ENCODE data around the gene TP53AIP1. TPM values are rescaled to one million over a fixed set of nuclear protein-coding genes. Genes with fewer than 3 reads are reported as not detected.
A peak's percentile ranks its signal among the peaks of the same experiment; 100 is the strongest.

The TP53AIP1 gene
- total RNA-seq, 6 experiments from 2014 or later = 0.22 TPM; not detected in 5

DNA sequence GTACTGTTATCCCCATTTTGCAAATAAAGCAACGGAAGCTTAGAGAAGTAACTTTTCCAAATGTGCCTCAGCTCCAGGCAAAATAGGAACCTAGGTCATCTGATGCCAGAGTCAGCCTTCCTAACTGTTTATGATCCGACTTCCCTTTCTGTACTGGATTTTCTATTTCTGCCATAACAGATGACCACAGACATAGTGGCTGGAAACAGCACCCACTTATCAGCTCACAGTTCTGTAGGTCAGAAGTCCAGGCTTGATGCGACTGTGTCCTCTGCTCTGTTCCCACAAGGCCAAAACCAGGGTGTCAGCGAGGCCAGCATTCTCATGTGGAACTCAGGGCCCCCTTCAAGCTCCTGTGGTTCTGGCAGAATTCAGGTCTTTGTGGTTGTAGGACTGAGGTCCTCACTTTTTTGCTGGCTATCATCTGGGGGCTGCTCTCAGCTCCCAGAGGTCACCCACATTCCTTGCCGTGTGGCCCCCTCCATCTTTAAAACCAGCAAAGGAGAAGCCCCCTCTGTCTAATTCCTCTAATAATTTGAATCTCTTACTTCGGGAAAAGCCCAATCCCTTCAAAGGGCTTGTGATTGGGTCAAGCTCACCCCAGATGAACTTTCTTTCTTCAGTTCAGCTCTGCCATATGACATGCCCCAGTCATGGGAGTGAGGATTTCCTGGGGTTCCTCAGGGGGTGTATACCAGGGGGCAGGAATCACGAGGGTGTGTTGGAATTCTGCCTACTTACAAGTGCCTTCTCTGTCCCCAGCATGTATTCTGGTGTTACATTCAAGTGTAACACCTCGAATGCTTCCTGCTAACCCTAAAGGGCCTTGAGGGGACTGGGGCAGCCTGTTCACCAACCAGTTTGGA lies 36.3 kb downstream of the TP53AIP1 start:
- ATAC-seq (peak in 3 of 4 donors; percentile 21 to 32 (median 23)), DNase-seq (no peak)
- Histone ChIP-seq H3K9me3 (no peaks in the 10 kb centered on the region), H3K27me3 (peaks cover 0 to 6% of the 10 kb centered on the region in 2 donors), H3K4me1 (peaks cover 0 to 10% (median 0%) of the 10 kb centered on the region in 4 donors), H3K27ac (no peak overlapping the region), H3K4me3 (no peak overlapping the region), H3K36me3 (no peaks in the 10 kb centered on the region)
- TF ChIP-seq POLR2A (IDR thresholded peaks at IDR 0.05) = no peak
- TF ChIP-seq CTCF (IDR thresholded peaks at IDR 0.05) = no peak
- 34% methylated on average over 5 of the region's 8 CpGs for WGBS (ENCODE audit: insufficient coverage, low coverage, low lambda C conversion rate, missing lambda C conversion rate)
- intact Hi-C loops (cut with DNase I) = no loop called here

- intact Hi-C loops (cut with DNase I) = no loop called here
- peak overlapping the region; percentile 24 to 39 (median 26) for H3K4me3 ChIP-seq
- no peaks in the 10 kb centered on the region for H3K36me3 ChIP-seq
- peak overlapping the region in 1 of 3 donors; percentile 18 for H3K27ac ChIP-seq
- peaks cover 0 to 6% of the 10 kb centered on the region in 2 donors for H3K27me3 ChIP-seq
- TF ChIP-seq POLR2A (IDR thresholded peaks at IDR 0.05) = no peak
- TF ChIP-seq CTCF (IDR thresholded peaks at IDR 0.05) = peak; percentile 23 to 49 (median 41)
- DNase-seq (no peak), ATAC-seq (peak; percentile 52 to 77 (median 61))
- H3K9me3 ChIP-seq = no peaks in the 10 kb centered on the region
- 1% methylated on average over 23 of the region's 45 CpGs for WGBS (ENCODE audit: insufficient coverage, low coverage, low lambda C conversion rate, missing lambda C conversion rate)
- peaks cover 0 to 19% (median 0%) of the 10 kb centered on the region in 4 donors for H3K4me1 ChIP-seq
These were observed 37.1 kb downstream of the TP53AIP1 start for GRCh38 chr11:128905345-128906184.

DNA sequence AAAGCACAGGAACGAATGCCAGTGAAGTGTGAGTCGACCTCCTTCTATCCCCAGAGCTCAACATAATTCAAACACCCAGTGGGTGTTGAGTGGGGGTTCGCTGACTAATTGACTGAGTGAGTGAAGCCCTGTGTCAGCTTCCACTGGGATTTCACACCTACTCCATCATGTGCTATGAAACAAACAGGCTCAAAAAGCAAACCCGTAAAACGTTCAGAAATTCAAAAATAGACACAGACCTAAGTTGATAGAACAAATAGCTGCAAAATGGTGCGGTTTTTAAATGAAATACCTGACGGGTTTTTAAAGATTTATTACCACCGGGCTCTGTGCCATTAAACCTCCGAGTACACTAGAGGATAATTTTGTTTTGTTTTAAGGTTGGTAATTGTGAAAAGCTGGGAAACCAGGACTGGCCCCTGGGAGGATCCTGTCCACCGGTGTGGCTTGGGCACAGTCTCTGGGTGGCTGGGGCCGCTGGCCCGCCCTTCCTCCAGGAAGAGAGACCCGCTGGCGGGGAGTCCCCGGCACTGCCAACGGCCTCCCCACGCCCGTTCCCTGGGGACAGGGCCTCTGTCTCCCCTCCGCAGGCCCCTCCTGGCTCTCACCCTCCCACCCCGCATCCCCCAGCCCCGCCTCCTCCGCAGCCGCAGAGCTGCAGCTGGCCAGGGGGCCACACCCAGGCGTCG lies 37.9 kb downstream of the TP53AIP1 start:
- Histone ChIP-seq H3K4me3 (peak overlapping the region; percentile 24 to 39 (median 26)), H3K27me3 (peaks cover 0 to 6% of the 10 kb centered on the region in 2 donors), H3K9me3 (no peaks in the 10 kb centered on the region), H3K4me1 (peaks cover 0 to 26% (median 3%) of the 10 kb centered on the region in 4 donors), H3K27ac (no peak overlapping the region), H3K36me3 (no peaks in the 10 kb centered on the region)
- 10% methylated on average over 9 of the region's 25 CpGs for WGBS (ENCODE audit: insufficient coverage, low coverage, low lambda C conversion rate, missing lambda C conversion rate)
- intact Hi-C loops (cut with DNase I) = no loop called here
- TF ChIP-seq POLR2A (IDR thresholded peaks at IDR 0.05) = no peak
- TF ChIP-seq CTCF (IDR thresholded peaks at IDR 0.05) = no peak
- peak in 3 of 4 donors; percentile 3 to 20 (median 9) for ATAC-seq
- no peak for DNase-seq

- Histone ChIP-seq H3K27me3 (peaks cover 0 to 6% of the 10 kb centered on the region in 2 donors), H3K36me3 (no peaks in the 10 kb centered on the region), H3K9me3 (no peaks in the 10 kb centered on the region), H3K27ac (no peak overlapping the region), H3K4me1 (peaks cover 0 to 27% (median 5%) of the 10 kb centered on the region in 4 donors), H3K4me3 (no peak overlapping the region)
- 60% methylated on average over 13 of the region's 14 CpGs for WGBS (ENCODE audit: insufficient coverage, low coverage, low lambda C conversion rate, missing lambda C conversion rate)
- intact Hi-C loops (cut with DNase I) = no loop called here
- ATAC-seq (no peak), DNase-seq (no peak)
- TF ChIP-seq CTCF (IDR thresholded peaks at IDR 0.05) (no peak), POLR2A (IDR thresholded peaks at IDR 0.05) (no peak)
These were observed 38.4 kb downstream of the TP53AIP1 start for GRCh38 chr11:128904303-128904655.
